T-helper 2 cell (primary cell): Measurements from ENCODE around the gene ZNF532.
"Not testable (repeated sequence)": the region's sequence is repeated elsewhere in the genome, so short reads cannot be mapped to it uniquely, and the experiment has no call there.

Experiments used
- DNase-seq, 5 experiments: peaks; one replicate each; pipeline versions ENCODE4 v3.0.0 to v3.0.0-alpha.2; 2012 to 2022

Gene ZNF532

GRCh38 chr18:58902961-58903360 lies 38.3 kb downstream of the ZNF532 start:
- no peak for DNase-seq

GRCh38 chr18:58903533-58903932 lies 38.9 kb downstream of the ZNF532 start:
- peak in 1 of 5 experiments; percentile 60 for DNase-seq

- DNase-seq = no peak
These were observed 41.2 kb downstream of the ZNF532 start for GRCh38 chr18:58905777-58906428.

- no peak for DNase-seq
These were observed 43.3 kb downstream of the ZNF532 start for GRCh38 chr18:58908006-58908405.

GRCh38 chr18:58909521-58909920 lies 44.8 kb downstream of the ZNF532 start:
- DNase-seq = no peak

- DNase-seq = no peak
These were observed 46.6 kb downstream of the ZNF532 start for GRCh38 chr18:58911241-58911640.

- no peak for DNase-seq
These were observed 47.1 kb downstream of the ZNF532 start for GRCh38 chr18:58911766-58912165.

GRCh38 chr18:58915006-58915799 lies 50.5 kb downstream of the ZNF532 start:
- no peak for DNase-seq

GRCh38 chr18:58915995-58916394 lies 51.3 kb downstream of the ZNF532 start:
- DNase-seq = no peak

GRCh38 chr18:58919934-58920333 lies 55.3 kb downstream of the ZNF532 start:
- DNase-seq = not testable (repeated sequence)

GRCh38 chr18:58922995-58923394 lies 58.3 kb downstream of the ZNF532 start:
- no peak for DNase-seq

- no peak for DNase-seq
These were observed 59.8 kb downstream of the ZNF532 start for GRCh38 chr18:58924473-58924872.

GRCh38 chr18:58927659-58928058 lies 63.0 kb downstream of the ZNF532 start:
- DNase-seq = no peak

GRCh38 chr18:58928386-58928785 lies 63.7 kb downstream of the ZNF532 start:
- no peak for DNase-seq

- DNase-seq = no peak
These were observed 64.5 kb downstream of the ZNF532 start for GRCh38 chr18:58929206-58929605.

GRCh38 chr18:58934356-58934755 lies 69.7 kb downstream of the ZNF532 start:
- DNase-seq = no peak

GRCh38 chr18:58934933-58935577 lies 70.4 kb downstream of the ZNF532 start:
- DNase-seq = no peak

- DNase-seq = no peak
These were observed 72.6 kb downstream of the ZNF532 start for GRCh38 chr18:58937071-58937886.

GRCh38 chr18:58937887-58938267 lies 73.2 kb downstream of the ZNF532 start:
- DNase-seq = no peak

GRCh38 chr18:58941426-58942099 lies 76.9 kb downstream of the ZNF532 start:
- no peak for DNase-seq

GRCh38 chr18:58943896-58944295 lies 79.2 kb downstream of the ZNF532 start:
- DNase-seq = no peak

GRCh38 chr18:58947136-58947732 lies 82.6 kb downstream of the ZNF532 start:
- DNase-seq = peak in 1 of 5 experiments; percentile 14
